K562 (cell line): ENCODE results near the gene LLCFC1. TPM values are rescaled to one million over a fixed set of nuclear protein-coding genes. Genes with fewer than 3 reads are reported as not detected.

Source experiments
- ATAC-seq: fragments of 200-7000 bp; cut with Tn5 transposase; 3 replicates; pipeline ENCODE4 v1.9.1; 2020; ENCODE audit warnings: moderate library complexity
- BruUV-seq: library from RNA; stranded (reverse); fragments of 400-500 nt; replicated peaks from 2 replicates; lab custom pipeline; 2021; lab: Mats Ljungman, UMichigan
- CTCF ChIA-PET: fragments of 300-600 bp; formaldehyde crosslinking; extraction: SDS; loops from one replicate; lab custom pipeline; 2021; ENCODE audit warnings: low intra/inter-chr PET ratio; lab: Yijun Ruan, JAX
- POLR2A ChIA-PET: fragments of 300-600, 350-650 bp; sonication (Branson Sonifier 250); formaldehyde crosslinking; extraction: SDS; loops from one replicate; lab custom pipeline; 2021; ENCODE audit warnings: antibody characterized with exemption, inconsistent platforms; lab: Yijun Ruan, JAX
- DNase-seq, 4 experiments: peaks; one replicate each; pipeline versions ENCODE4 v3.0.0 to v3.0.0-alpha.2; 2011 to 2018; ENCODE audit warnings: low spot score in 3 of 4, mixed read lengths in 3 of 4; ENCODE audit errors: extremely low read depth in 1 of 4
- FAIRE-seq: peaks from 2 replicates; lab custom pipeline; 2011; peaks lifted over from hg19 to GRCh38; lab: Jason Lieb, UNC
- H2AFZ ChIP-seq: 2 replicates; pipeline ENCODE4 v1.6.0; 2011; ENCODE audit warnings: low read depth, low read length, control low read depth, inconsistent platforms
- H3K27ac ChIP-seq: fragments of 200-600 bp; 3 replicates; pipeline ENCODE4 v1.8.0; 2011; ENCODE audit warnings: low read depth, mild to moderate bottlenecking, control low read depth, inconsistent platforms, low read length, moderate library complexity, mixed read lengths; ENCODE audit errors: extremely low read depth
- H3K27me3 ChIP-seq, 2 experiments: fragments of 300-600 bp in 1 of 2; 2 replicates in 1 of 2; 3 replicates in 1 of 2; pipeline versions ENCODE4 v1.6.0 to v1.8.0; 2011; ENCODE audit warnings: inconsistent platforms in 2 of 2, low read length in 2 of 2, mild to moderate bottlenecking in 1 of 2, mixed read lengths in 1 of 2, moderate library complexity in 1 of 2; ENCODE audit not compliant: control insufficient read depth in 2 of 2, insufficient read depth in 2 of 2
- H3K36me3 ChIP-seq: fragments of 300-600 bp; 3 replicates; pipeline ENCODE4 v1.8.0; 2011; ENCODE audit warnings: mild to moderate bottlenecking, low read length, inconsistent platforms; ENCODE audit not compliant: control insufficient read depth, insufficient read depth
- H3K4me1 ChIP-seq, 2 experiments: fragments of 200-600 bp in 1 of 2; replicated peaks in 1 of 2; 2 replicates in 1 of 2; 3 replicates in 1 of 2; pipeline versions ENCODE4 v1.5.1 to v1.8.0; 2011; ENCODE audit warnings: inconsistent platforms in 2 of 2, low read length in 2 of 2, mild to moderate bottlenecking in 1 of 2, mixed read lengths in 1 of 2, moderate library complexity in 1 of 2; ENCODE audit not compliant: control insufficient read depth in 2 of 2, insufficient read depth in 2 of 2
- H3K4me2 ChIP-seq: 2 replicates; pipeline ENCODE4 v1.6.1; 2011; ENCODE audit warnings: low read length, control low read depth, inconsistent platforms, mixed read lengths; ENCODE audit not compliant: insufficient read depth
- H3K4me3 ChIP-seq: fragments of 200-600 bp; sonication (generic), shearing (Covaris generic); 2 replicates; pipeline ENCODE4 v1.5.1; 2016; ENCODE audit warnings: control low read depth, inconsistent platforms
- H3K79me2 ChIP-seq: fragments of 200-600 bp; 3 replicates; pipeline ENCODE4 v1.8.0; 2011; ENCODE audit warnings: low read length, inconsistent platforms; ENCODE audit not compliant: control insufficient read depth, insufficient read depth
- H3K9ac ChIP-seq, 2 experiments: 2 replicates each; pipeline versions ENCODE4 v1.6.0 to v1.6.1; 2011; ENCODE audit warnings: low read depth in 2 of 2, low read length in 2 of 2, control low read depth in 1 of 2, inconsistent platforms in 1 of 2, mild to moderate bottlenecking in 1 of 2, mixed read lengths in 1 of 2; ENCODE audit not compliant: insufficient read depth in 1 of 2
- H3K9me1 ChIP-seq: one replicate; pipeline ENCODE4 v1.6.0; 2011; ENCODE audit warnings: inconsistent platforms, mild to moderate bottlenecking, low read length, moderate library complexity; ENCODE audit not compliant: control insufficient read depth, insufficient read depth
- H3K9me3 ChIP-seq: replicated peaks from 2 replicates; pipeline ENCODE4 v1.5.1; 2011; ENCODE audit warnings: low read depth, low read length, inconsistent platforms; ENCODE audit not compliant: control insufficient read depth, insufficient read depth
- H4K20me1 ChIP-seq: replicated peaks from 2 replicates; pipeline ENCODE4 v1.6.1; 2011; ENCODE audit warnings: low read length, inconsistent platforms, mixed read lengths; ENCODE audit not compliant: control insufficient read depth, insufficient read depth
- ADNP ChIP-seq: fragments of 200-800 bp; sonication (Bioruptor generic); IDR thresholded peaks from 2 replicates; pipeline ENCODE4 v1.6.1; 2016; ENCODE audit warnings: missing genetic modification characterization, missing compliant biosample characterization
- C11orf30 ChIP-seq: fragments of 450-650 bp; IDR thresholded peaks from 2 replicates; pipeline ENCODE4 v1.6.1; 2016; ENCODE audit warnings: low read depth, mild to moderate bottlenecking
- EHMT2 ChIP-seq: fragments of 450-650 bp; IDR thresholded peaks from 2 replicates; pipeline ENCODE4 v1.6.1; 2018; ENCODE audit warnings: antibody characterized with exemption
- KAT7 ChIP-seq: sonication (generic); formaldehyde crosslinking; IDR thresholded peaks from 2 replicates; pipeline ENCODE4 v1.8.0; 2022; ENCODE audit warnings: missing genetic modification reagents, mild to moderate bottlenecking, borderline replicate concordance
- MCM7 ChIP-seq, 2 experiments: fragments of 450-650 bp; IDR thresholded peaks; 2 replicates each; pipeline ENCODE4 v1.6.1; 2016 to 2018
- PHB ChIP-seq: fragments of 250-450 bp; sonication (Bioruptor Pico); IDR thresholded peaks from 2 replicates; pipeline ENCODE4 v1.5.0; 2021
- PHF21A ChIP-seq: fragments of 450-650 bp; IDR thresholded peaks from 2 replicates; pipeline ENCODE4 v1.6.1; 2017; ENCODE audit warnings: low read depth, borderline replicate concordance
- POLR2AphosphoS2 ChIP-seq: IDR thresholded peaks from 2 replicates; pipeline ENCODE4 v1.6.1; 2012; ENCODE audit warnings: low read length, improper control_type of control experiment
- POLR2H ChIP-seq: IDR thresholded peaks from 2 replicates; pipeline ENCODE4 v1.6.1; 2016; ENCODE audit warnings: missing genetic modification characterization, low read depth, mild to moderate bottlenecking, control low read depth, missing compliant biosample characterization, moderate library complexity
- SOX6 ChIP-seq: fragments of 450-650 bp; IDR thresholded peaks from 2 replicates; pipeline ENCODE4 v1.6.1; 2014; ENCODE audit warnings: mild to moderate bottlenecking
- SRSF3 ChIP-seq: fragments of 200-400 bp; formaldehyde crosslinking; IDR thresholded peaks from 2 replicates; pipeline ENCODE4 v1.6.1; 2016; ENCODE audit warnings: mild to moderate bottlenecking, low read length, moderate library complexity; ENCODE audit not compliant: insufficient read depth
- TBL1XR1 ChIP-seq, 2 experiments: IDR thresholded peaks; 2 replicates each; pipeline ENCODE4 v1.6.1; 2012; ENCODE audit warnings: improper control_type of control experiment in 2 of 2, low read length in 2 of 2, mild to moderate bottlenecking in 1 of 2
- ZC3H4 ChIP-seq: sonication (generic); formaldehyde crosslinking; IDR thresholded peaks from 2 replicates; pipeline ENCODE4 v1.9.0; 2021; ENCODE audit warnings: missing genetic modification reagents, borderline replicate concordance
- ZNF76 ChIP-seq: fragments of 250-450 bp; sonication (Bioruptor Pico); IDR thresholded peaks from 2 replicates; pipeline ENCODE4 v1.4.0; 2020; ENCODE audit warnings: mild to moderate bottlenecking, moderate library complexity, borderline replicate concordance
- WGBS: fragments of 100-300 bp; shearing (Covaris generic); methylation state at CpG from one replicate; pipeline ENCODE4 v1.1.6; 2016; ENCODE audit warnings: low coverage, mixed read lengths; ENCODE audit not compliant: insufficient coverage; ENCODE audit errors: missing lambda C conversion rate; 5-methylcytosine and 5-hydroxymethylcytosine counted together
- in situ Hi-C: fragments of 300-500 bp; cut with MboI; formaldehyde crosslinking; loops from 4 replicates; pipeline ENCODE4 v1.15.0; 2018; ENCODE audit warnings: inconsistent platforms, mixed read lengths
- intact Hi-C: fragments of 100-400 bp; cut with micrococcal nuclease; formaldehyde crosslinking; loops from 2 replicates; pipeline ENCODE4 v1.14.2; 2022
- polyA plus RNA-seq, 8 experiments: library from polyadenylated mRNA; depleted of rRNA in 4 of 8; stranded (reverse) in 5 of 8; unstranded in 3 of 8; fragments of >200 nt; fragmentation: Nextera tagmentation in 2 of 8; fragmentation: Illumina TruSeq in 1 of 8; extraction: Ambion mirVana in 2 of 8; extraction: Trizol in 1 of 8; gene quantifications; 2 replicates each; pipeline versions ENCODE4 v1.2.1 to v1.2.3, GENCODE V29; 2011 to 2014; ENCODE audit warnings: inconsistent platforms in 1 of 8, missing spikeins in 1 of 8
- total RNA-seq, 7 experiments: library from RNA; depleted of rRNA in 6 of 7; stranded (reverse); fragments of >200 nt in 6 of 7; fragmentation: Illumina TruSeq in 2 of 7; extraction: Trizol in 2 of 7; gene quantifications; 2 replicates each; pipeline versions ENCODE4 v1.2.1 to v1.2.3, GENCODE V29; 2011 to 2021; ENCODE audit warnings: low replicate concordance in 1 of 7
- TF ChIP-seq, protein P1 (sequence below): fragments of 250-450 bp; sonication (Bioruptor Pico); IDR thresholded peaks from 2 replicates; pipeline ENCODE4 v1.4.0; 2020; ENCODE audit warnings: borderline replicate concordance
- TF ChIP-seq, protein P2 (sequence below): fragments of 250-450 bp; sonication (Bioruptor Pico); IDR thresholded peaks from 2 replicates; pipeline ENCODE4 v1.8.0; 2022; ENCODE audit warnings: inconsistent platforms, mild to moderate bottlenecking, moderate library complexity, borderline replicate concordance

The LLCFC1 gene
- total and polyA plus RNA-seq, 9 of the 15 experiments (the other 6 are each of a cell fraction or from before 2014, with no cell fraction given), result not detected

DNA sequence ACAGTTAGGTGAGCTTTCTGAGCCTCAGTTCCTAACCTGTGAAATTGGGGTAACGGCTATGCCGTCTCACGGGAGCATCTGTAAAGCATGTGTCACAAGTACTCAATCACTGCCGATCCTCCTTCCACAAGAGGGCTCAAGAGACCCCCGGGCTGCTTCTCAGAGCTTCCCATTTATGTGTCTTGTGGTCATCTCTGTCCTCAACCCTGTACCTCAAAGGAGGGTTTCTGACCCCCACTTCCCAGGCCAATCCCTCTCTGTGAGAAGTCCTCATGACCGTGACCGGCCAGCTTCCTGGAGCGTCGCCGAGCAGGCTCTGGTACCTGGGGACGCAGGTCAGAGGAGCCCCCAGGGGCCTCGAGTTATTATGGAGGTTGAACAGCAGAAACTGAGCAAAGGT lies 5.2 kb upstream of the LLCFC1 start:
- H3K4me1 ChIP-seq, result peaks cover 3% of the 10 kb centered on the region in 2 experiments; a peak in 1 of 5 replicates
- H3K27ac ChIP-seq, result no peak overlapping the region
- POLR2A ChIA-PET, result interaction anchor here (0.6 to 1.4 kb wide), 4 partner anchors 8 to 79 kb away, joined by 3 to 4 read pairs (median 3); no protein-coding TSS in a partner anchor
- CTCF ChIA-PET, result no interaction called here
- H3K36me3 ChIP-seq, result peaks cover under 1% of the 10 kb centered on the region; the same call in 1 of the 3 replicates
- in situ Hi-C loops (no loop called here), intact Hi-C loops (no loop called here)
- no peaks in the 10 kb centered on the region for H3K9me3 ChIP-seq
- BruUV-seq, result no TSS peak
- DNase-seq (no peak), FAIRE-seq (no peak), ATAC-seq (no peak)
- H3K27me3 ChIP-seq, result peaks cover 26 to 43% of the 10 kb centered on the region in 2 experiments
- no peaks in the 10 kb centered on the region for H3K9me1 ChIP-seq
- TF ChIP-seq PHF21A (no peak), SOX6 (no peak), ADNP (no peak), TBL1XR1 (IDR thresholded peaks at IDR 0.05; ENCODE audit: low read length in 2 of 2) (no peak), SRSF3 (no peak), POLR2H (no peak), EHMT2 (no peak), ZNF76 (CRISPR knock-in tag) (no peak), MCM7 (IDR thresholded peaks at IDR 0.05) (no peak), POLR2AphosphoS2 (no peak), C11orf30 (no peak), PHB (no peak), ZC3H4 (no peak), KAT7 (no peak)
- TF ChIP-seq, protein P1, sequence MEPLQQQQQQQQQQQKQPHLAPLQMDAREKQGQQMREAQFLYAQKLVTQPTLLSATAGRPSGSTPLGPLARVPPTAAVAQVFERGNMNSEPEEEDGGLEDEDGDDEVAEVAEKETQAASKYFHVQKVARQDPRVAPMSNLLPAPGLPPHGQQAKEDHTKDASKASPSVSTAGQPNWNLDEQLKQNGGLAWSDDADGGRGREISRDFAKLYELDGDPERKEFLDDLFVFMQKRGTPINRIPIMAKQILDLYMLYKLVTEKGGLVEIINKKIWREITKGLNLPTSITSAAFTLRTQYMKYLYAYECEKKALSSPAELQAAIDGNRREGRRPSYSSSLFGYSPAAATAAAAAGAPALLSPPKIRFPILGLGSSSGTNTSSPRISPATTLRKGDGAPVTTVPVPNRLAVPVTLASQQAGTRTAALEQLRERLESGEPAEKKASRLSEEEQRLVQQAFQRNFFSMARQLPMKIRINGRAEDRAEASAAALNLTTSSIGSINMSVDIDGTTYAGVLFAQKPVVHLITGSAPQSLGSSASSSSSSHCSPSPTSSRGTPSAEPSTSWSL, result no peak
- TF ChIP-seq, protein P2, sequence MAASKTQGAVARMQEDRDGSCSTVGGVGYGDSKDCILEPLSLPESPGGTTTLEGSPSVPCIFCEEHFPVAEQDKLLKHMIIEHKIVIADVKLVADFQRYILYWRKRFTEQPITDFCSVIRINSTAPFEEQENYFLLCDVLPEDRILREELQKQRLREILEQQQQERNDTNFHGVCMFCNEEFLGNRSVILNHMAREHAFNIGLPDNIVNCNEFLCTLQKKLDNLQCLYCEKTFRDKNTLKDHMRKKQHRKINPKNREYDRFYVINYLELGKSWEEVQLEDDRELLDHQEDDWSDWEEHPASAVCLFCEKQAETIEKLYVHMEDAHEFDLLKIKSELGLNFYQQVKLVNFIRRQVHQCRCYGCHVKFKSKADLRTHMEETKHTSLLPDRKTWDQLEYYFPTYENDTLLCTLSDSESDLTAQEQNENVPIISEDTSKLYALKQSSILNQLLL, result no peak
- peaks cover 4% of the 10 kb centered on the region; the same call in 1 of the 2 replicates for H4K20me1 ChIP-seq
- no peak overlapping the region for H3K9ac ChIP-seq
- H3K4me2 ChIP-seq, result no peak overlapping the region
- no peak overlapping the region for H3K4me3 ChIP-seq
- H2AFZ ChIP-seq, result no peak overlapping the region
- 15% methylated on average over 12 of the region's 12 CpGs for WGBS
- no peaks in the 10 kb centered on the region for H3K79me2 ChIP-seq
